ENCODE data around the gene TP53I13.

DNA sequence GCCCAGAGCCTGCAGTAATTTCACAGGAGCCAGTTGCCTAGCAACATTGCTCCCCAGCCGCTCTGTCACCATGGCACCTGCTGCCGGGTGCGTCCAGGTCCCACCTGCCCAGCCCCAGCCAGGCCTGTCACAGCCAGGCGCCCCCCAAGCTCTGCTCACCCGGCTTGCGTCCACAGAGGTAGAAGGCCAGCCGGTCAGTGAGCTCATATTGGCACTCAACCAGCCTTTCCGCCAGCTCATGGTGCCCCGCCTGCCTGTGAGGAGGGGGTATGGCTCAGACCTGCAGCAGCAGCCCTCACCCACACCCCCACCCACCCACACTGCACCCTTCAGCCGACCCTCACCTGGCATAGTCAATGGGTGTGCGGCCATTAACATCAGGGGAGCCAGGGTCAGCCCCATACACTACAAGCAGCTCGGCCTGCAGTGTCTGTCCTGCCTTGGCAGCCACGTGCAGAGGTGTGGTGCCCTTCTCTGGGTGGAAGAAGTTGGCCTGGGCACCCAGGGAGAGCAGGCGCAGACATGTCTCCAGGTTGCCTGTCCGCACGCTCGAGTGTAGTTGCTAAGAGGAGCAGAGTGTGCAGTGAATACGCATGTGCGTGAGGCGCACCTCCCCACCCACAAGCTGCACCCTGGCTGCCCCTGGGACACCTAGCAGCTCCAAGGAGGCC is 13.2 kb downstream of the TP53I13 start:
- TF ChIP-seq, protein P1, sequence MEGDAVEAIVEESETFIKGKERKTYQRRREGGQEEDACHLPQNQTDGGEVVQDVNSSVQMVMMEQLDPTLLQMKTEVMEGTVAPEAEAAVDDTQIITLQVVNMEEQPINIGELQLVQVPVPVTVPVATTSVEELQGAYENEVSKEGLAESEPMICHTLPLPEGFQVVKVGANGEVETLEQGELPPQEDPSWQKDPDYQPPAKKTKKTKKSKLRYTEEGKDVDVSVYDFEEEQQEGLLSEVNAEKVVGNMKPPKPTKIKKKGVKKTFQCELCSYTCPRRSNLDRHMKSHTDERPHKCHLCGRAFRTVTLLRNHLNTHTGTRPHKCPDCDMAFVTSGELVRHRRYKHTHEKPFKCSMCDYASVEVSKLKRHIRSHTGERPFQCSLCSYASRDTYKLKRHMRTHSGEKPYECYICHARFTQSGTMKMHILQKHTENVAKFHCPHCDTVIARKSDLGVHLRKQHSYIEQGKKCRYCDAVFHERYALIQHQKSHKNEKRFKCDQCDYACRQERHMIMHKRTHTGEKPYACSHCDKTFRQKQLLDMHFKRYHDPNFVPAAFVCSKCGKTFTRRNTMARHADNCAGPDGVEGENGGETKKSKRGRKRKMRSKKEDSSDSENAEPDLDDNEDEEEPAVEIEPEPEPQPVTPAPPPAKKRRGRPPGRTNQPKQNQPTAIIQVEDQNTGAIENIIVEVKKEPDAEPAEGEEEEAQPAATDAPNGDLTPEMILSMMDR (IDR thresholded peaks at IDR 0.05; ENCODE audit: insufficient read depth, low read length): no peak
- no peak for TF ChIP-seq POLR2AphosphoS5 (IDR thresholded peaks at IDR 0.05; ENCODE audit: low read depth)

Measured in HL-60 (cell line).